Peyer's patch (tissue), 4 donors: Measurements from ENCODE around the gene MTMR6.

Source experiments
- CTCF ChIP-seq, 6 experiments: fragments of 450-650 bp in 4 of 6; fragments of 200-600 bp in 2 of 6; sonication (generic) in 1 of 6; IDR thresholded peaks; one replicate each; pipeline ENCODE4 v1.5.1; 2017 to 2019; ENCODE audit warnings: antibody characterized with exemption in 6 of 6, mild to moderate bottlenecking in 3 of 6, moderate library complexity in 1 of 6
- POLR2A ChIP-seq, 2 donors: fragments of 450-650 bp; IDR thresholded peaks; one replicate each; pipeline ENCODE4 v1.5.1; 2017; ENCODE audit warnings: antibody characterized with exemption in 2 of 2, mild to moderate bottlenecking in 2 of 2, moderate library complexity in 2 of 2

GRCh38 chr13:25218019-25218418 lies 69.3 kb downstream of the MTMR6 start:
- TF ChIP-seq CTCF (IDR thresholded peaks at IDR 0.05) (no peak), POLR2A (IDR thresholded peaks at IDR 0.05) (no peak)
